Measurements from ENCODE around the gene SPTBN4.
"Not testable (repeated sequence)": the region's sequence is repeated elsewhere in the genome, so short reads cannot be mapped to it uniquely, and the experiment has no call there.

The SPTBN4 gene

GRCh38 chr19:40441719-40442253 is 25.0 kb upstream of the SPTBN4 start:
- no peak for DNase-seq

- DNase-seq, result no peak
Observed at GRCh38 chr19:40442328-40443130, 24.3 kb upstream of the SPTBN4 start.

GRCh38 chr19:40443131-40443999 is 23.4 kb upstream of the SPTBN4 start:
- peak; percentile 78 to 99 (median 96) for DNase-seq

GRCh38 chr19:40444000-40444824 is 22.6 kb upstream of the SPTBN4 start, which contains the start of gene SERTAD3:
Gene SERTAD3, minus strand, starts transcription at chr19:40444335. Its CDS starts 2,255 bp downstream, at chr19:40442080.
- DNase-seq, result peak; percentile 68 to 100 (median 96)

- no peak for DNase-seq
Observed at GRCh38 chr19:40444825-40445312, 21.9 kb upstream of the SPTBN4 start.

- no peak for DNase-seq
Observed at GRCh38 chr19:40445780-40446262, 21.0 kb upstream of the SPTBN4 start.

- no peak for DNase-seq
Observed at GRCh38 chr19:40446263-40446784, 20.5 kb upstream of the SPTBN4 start.

- DNase-seq, result no peak
Observed at GRCh38 chr19:40449506-40449905, 17.3 kb upstream of the SPTBN4 start.

- DNase-seq, result no peak
Observed at GRCh38 chr19:40450664-40451063, 16.1 kb upstream of the SPTBN4 start.

- no peak for DNase-seq
Observed at GRCh38 chr19:40452016-40452415, 14.8 kb upstream of the SPTBN4 start.

- no peak for DNase-seq
Observed at GRCh38 chr19:40453151-40453735, 13.6 kb upstream of the SPTBN4 start.

GRCh38 chr19:40453943-40454342 is 12.9 kb upstream of the SPTBN4 start:
- not testable (repeated sequence) for DNase-seq

- no peak for DNase-seq
Observed at GRCh38 chr19:40457048-40457447, 9.8 kb upstream of the SPTBN4 start.

GRCh38 chr19:40457953-40458596 is 8.7 kb upstream of the SPTBN4 start:
- DNase-seq, result no peak

- no peak for DNase-seq
Observed at GRCh38 chr19:40458597-40458974, 8.2 kb upstream of the SPTBN4 start.

GRCh38 chr19:40460185-40460584 is 6.6 kb upstream of the SPTBN4 start:
- no peak for DNase-seq

GRCh38 chr19:40461669-40462221 is 5.1 kb upstream of the SPTBN4 start:
- DNase-seq, result peak in 4 of 58 donors; percentile 4 to 14 (median 6)

GRCh38 chr19:40463587-40464037 is 3.2 kb upstream of the SPTBN4 start:
- DNase-seq, result not testable (repeated sequence)
